Muscle of arm (tissue), 14 donors: ENCODE measurements around the gene PTHLH. TPM values are rescaled to one million over a fixed set of nuclear protein-coding genes. Genes with fewer than 3 reads are reported as not detected.

Source experiments
- DNase-seq: peaks from one replicate; pipeline ENCODE4 v3.0.0-alpha.2; 2013
- long read RNA-seq, 11 donors: transcript quantifications; one replicate each; lab custom pipeline, GENCODE V29; 2026
- polyA plus RNA-seq, 12 donors: library from polyadenylated mRNA; unstranded; fragments of 120-200 nt; gene quantifications; one replicate each; pipeline ENCODE4 v1.2.1, GENCODE V29; 2013; ENCODE audit not compliant: insufficient read length in 12 of 12

Gene PTHLH
- 1 to 10 TPM in 9 of 12 donors, under 1 TPM in 1, not detected in 2; 0.89 to 8.1 (median 2.0) TPM for polyA plus RNA-seq
- long read RNA-seq, donor 1 = 0 reads
- long read RNA-seq, donor 2 = 0 reads
- long read RNA-seq, donor 3 = 0 reads
- long read RNA-seq, donor 4 = 0 reads
- long read RNA-seq, donor 5 = 0 reads
- long read RNA-seq, donor 6 = 0 reads
- long read RNA-seq, donor 7 = 0 reads
- long read RNA-seq, donor 8 = 0 reads
- long read RNA-seq, donor 9 = 0 reads
- long read RNA-seq, donor 10 = 0 reads
- long read RNA-seq, donor 11 = 0 reads

DNA sequence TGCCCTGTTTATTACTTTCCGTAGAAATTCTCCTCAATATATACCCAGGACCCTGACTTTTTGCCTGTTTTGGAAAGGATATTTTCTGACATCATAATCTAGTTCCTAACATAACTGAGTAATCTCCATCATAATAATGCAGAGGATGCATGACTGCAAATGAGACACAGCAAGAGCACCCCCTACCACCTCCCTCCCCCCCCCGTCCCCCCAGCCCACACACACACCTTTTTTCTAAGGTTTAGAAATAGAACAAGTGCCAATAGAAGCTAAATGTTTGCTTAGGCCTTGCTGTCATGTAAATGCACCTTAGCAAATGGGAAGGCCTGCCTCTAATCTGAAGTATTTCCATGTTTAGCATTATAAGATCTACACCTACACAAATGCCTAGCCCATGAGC is at the start of gene PTHLH:
Gene PTHLH, minus strand, starts transcription at position 13 of the 400 bp plus-strand sequence. CDS start 3,239 bp downstream, outside the sequence.
- no peak for DNase-seq

- no peak for DNase-seq
Observed at GRCh38 chr12:28021704-28022103, 49.2 kb upstream of the PTHLH start.

DNA sequence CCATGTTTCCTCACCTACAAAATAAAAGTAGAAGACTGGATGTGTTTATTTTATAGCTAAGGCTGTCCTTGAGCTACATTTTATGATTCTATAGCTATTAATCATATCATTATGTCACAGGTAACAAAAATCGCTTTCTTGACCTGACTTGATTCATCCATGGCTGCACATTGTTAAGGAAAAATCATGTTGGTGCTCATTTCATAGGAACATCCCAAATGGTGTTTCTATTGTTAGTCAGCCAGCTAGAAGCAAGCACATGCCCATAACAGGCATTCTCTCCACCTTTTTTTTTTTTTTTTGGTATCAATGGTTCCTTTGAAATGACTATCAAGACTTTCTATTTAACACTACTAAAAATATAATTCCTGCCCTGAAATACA is 45.3 kb upstream of the PTHLH start:
- DNase-seq = no peak

DNA sequence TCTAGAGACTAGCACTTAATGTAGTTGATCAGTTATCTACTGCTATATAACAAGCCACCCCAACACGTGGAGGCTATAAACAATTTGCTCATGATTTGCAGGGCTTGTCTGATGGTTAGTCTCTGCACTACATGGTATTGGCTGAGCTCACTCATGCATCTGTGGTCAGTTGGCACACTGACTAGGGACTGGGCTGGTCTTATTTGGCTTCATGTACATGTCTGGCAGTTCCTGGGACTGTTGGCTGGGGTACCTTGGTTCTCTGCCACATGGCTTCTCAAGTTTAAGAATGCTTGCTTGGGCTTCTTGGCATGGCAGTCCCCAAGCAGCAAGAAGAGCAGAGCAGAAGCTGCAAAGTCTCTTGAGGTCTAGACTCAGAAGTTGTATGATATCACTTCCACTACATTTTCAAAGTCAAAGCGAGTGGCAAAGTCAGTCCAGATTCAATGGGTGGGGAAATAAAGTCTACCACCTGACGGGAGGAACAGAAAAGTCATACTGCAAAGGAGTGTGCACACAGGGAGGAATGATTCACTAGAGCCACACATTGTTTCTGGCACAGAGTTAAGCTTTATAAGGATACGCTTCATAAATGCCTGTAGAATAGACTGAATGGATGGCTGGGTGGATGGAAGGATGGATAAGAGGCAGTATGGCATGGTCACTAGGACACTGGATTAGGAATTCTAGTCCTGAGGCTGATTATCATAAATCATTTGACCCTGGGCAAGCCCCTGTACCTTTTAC is 44.8 kb upstream of the PTHLH start:
- no peak for DNase-seq

DNA sequence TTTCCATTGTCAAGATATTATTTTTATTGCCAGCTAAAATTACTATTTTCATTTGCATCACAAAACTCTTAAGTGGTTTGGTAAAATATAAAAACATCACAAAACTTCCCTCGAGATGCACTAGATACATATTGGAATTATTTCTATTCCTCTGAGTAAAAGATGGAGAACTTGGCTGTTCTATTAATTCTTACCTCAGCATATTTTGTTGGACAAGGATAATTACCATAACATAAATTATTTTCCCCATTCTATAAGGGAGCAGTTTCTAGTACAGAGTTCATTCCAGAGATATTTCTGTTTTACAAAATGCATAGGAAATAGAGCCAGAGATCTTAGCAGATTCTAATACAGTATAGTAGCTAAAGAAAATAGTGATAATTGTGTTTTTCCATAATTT is 42.6 kb upstream of the PTHLH start:
- no peak for DNase-seq

DNA sequence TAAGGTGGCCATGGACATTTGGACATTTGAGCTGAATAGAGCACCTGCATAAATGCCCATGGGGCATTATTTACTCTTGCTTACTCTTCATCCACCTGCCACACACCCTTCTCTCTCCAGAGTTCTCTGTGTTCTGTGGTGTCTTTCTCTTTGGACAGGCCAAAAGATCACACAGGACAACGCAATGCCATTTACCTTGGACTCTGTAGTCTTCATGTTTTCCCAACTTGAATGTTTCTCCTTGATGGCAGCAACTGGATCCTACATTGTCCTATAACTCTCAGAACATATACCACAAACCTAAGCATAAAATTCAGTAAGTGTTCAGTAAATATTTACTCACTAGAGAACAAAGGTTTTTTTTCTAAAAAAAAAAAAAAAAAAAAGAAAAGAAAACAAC is 41.7 kb upstream of the PTHLH start:
- DNase-seq = no peak

GRCh38 chr12:28012333-28012918 is 39.9 kb upstream of the PTHLH start:
- DNase-seq = no peak

- no peak for DNase-seq
Observed at GRCh38 chr12:28010036-28010435, 37.5 kb upstream of the PTHLH start.

- DNase-seq = no peak
Observed at GRCh38 chr12:27999970-28000369, 27.4 kb upstream of the PTHLH start.

DNA sequence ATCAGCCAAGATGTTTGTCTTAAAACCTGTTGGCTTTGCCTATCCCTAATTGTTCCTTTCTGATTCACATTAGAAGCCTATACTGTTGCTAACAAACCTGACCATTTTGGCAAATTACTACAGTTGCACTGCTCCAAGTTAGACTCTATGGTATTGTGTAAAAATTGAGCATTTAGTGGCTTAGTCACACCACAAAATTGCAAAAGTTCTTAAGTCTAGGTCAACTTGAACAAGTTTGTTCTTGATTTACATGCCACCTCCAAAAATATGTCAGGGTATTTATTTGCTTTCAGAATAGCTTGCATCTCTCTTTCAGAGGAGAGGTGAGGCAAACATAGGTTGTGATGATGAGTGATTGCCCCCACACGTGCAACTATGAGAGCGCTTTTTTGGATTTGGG is 27.0 kb upstream of the PTHLH start:
- no peak for DNase-seq

DNA sequence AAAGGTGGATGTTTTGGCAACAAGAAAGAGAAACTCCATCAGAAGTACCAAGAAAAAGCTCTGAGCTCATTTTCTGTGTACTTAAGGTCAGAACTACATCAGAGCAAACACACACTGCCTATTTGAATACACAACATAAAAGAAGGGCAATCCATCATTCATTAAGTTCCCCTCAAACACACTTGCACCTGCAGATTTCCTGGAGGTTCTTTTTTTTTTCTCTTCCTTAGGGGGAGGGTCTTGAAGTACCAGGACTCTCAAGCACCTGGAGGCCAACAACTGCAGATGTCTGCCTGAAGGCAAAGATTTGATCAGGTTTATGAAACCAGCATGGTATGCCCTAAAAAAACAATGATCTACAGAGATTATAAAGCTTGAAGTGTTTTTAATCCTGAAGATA is 26.1 kb upstream of the PTHLH start:
- no peak for DNase-seq

GRCh38 chr12:27998170-27998569 is 25.6 kb upstream of the PTHLH start:
- no peak for DNase-seq

- DNase-seq = no peak
Observed at GRCh38 chr12:27996761-27997160, 24.2 kb upstream of the PTHLH start.

DNA sequence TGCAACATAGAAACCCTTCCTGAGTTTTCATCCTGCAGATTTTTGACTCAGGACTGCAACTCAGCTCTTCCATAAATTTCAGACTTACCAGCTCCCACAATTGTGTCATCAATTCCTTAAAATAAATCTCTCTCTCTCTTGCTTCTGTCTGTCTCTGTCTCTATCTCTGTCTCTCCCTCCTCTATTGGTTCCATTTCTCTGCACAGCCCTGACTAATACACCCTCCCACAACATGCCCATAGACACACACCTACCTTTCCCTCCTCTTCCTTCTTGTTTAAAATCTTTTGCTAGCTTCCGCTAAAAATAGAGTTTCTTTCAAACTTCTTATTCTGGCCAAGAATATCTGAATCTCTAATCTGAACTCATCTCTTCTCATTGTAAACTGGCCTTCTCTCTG is 22.9 kb upstream of the PTHLH start:
- DNase-seq = no peak

- DNase-seq = no peak
Observed at GRCh38 chr12:27988594-27989233, 16.2 kb upstream of the PTHLH start.

DNA sequence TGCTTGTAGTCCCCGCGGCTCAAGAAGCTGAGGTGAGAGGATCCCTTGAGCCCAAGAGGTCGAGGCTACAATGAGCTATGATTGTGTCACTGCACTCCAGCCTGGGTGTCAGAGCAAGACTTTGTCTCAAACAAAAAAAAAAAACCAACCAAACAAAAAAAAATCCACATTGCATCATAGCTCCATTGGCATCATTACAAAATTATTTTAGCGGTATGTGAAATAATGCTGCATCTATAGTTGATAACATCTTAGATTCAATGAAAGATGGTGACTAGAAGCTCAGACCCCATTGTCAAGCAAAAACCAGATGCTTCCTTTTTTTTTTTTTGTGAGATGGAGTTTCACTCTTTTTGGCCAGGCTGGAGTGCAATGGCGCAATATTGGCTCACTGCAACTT is 14.8 kb upstream of the PTHLH start:
- DNase-seq = no peak

GRCh38 chr12:27984275-27984674 is 11.7 kb upstream of the PTHLH start:
- no peak for DNase-seq

- DNase-seq = no peak
Observed at GRCh38 chr12:27982951-27983350, 10.4 kb upstream of the PTHLH start.

- no peak for DNase-seq
Observed at GRCh38 chr12:27982385-27982784, 9.9 kb upstream of the PTHLH start.

DNA sequence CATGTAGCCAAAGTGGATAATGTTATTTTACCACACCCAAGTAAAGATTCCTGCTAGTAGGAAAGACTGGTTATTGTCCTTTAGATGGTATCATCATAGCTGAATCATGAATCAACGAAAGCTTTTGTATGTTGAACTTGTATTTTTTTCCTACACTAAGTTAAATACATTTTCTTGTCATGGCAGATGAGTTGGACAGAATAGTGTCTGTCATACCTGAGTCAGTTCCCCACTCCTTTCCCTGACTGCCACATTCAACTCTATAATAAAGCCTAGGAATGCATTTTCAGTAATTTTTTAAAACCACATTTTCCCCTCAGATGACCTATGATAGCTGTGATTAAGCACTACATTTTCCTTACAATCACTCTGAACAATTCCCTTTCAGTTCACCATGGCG is 9.3 kb upstream of the PTHLH start:
- DNase-seq = no peak

- no peak for DNase-seq
Observed at GRCh38 chr12:27979145-27979544, 6.6 kb upstream of the PTHLH start.

GRCh38 chr12:27975222-27976136 is 2.9 kb upstream of the PTHLH start:
- peak; percentile 44 for DNase-seq
